HG02571 (cell line): Measurements from ENCODE around the gene SLC23A3.

Source experiments
- ATAC-seq: cut with Tn5 transposase; IDR thresholded peaks from one replicate; pipeline ENCODE4 v1.9.1; 2021; ENCODE audit warnings: mild to moderate bottlenecking, moderate library complexity; ENCODE audit not compliant: unreplicated experiment

Gene SLC23A3

DNA sequence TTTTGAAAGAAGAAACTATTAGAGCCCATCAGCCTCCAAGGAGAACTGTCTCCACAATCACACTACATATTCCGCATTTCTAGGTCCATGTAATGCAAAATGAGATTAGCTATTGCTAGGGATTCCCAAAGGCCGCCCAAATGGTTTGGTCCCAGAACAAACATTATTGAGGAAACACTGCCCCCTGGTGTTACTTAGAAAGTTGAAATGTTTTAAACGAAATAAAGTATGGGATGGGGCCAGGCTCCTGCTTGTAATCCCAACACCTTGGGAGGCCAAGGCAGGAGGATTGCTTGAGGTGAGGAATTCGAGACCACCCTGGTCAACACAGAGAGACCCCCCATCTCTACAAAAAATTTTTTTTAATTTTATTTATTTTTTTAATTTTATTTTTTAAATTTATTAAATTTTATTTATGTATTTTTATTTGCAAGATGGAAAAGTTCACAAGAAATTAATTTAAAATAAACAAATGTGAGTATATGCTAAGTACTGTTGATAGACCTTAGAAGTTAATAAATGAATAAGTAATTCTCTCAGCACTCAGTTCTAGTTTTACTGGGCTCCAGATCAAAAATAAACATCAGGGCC is 14.7 kb downstream of the SLC23A3 start:
- no peak for ATAC-seq

DNA sequence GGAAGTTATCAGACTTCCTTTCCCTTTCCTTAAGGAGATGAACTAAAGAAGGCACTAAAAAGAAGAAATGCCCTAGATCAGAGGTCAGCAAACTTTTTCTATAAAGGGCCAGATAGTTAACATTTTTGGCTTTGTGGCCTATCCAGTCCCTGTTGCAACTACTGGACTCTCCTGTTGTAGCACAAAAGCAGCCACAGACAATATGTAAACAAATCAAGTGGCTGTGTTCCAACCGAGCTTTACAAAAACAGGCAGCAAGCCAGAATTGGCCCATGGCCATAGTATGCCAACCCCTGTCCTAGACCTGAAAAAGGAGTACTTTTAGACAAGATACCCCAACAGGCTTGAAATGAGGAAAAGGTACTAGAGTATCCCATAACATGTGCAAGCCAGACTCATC is 20.2 kb downstream of the SLC23A3 start:
- ATAC-seq, result no peak

- no peak for ATAC-seq
Measured at GRCh38 chr2:219142329-219142728, 27.5 kb downstream of the SLC23A3 start.

DNA sequence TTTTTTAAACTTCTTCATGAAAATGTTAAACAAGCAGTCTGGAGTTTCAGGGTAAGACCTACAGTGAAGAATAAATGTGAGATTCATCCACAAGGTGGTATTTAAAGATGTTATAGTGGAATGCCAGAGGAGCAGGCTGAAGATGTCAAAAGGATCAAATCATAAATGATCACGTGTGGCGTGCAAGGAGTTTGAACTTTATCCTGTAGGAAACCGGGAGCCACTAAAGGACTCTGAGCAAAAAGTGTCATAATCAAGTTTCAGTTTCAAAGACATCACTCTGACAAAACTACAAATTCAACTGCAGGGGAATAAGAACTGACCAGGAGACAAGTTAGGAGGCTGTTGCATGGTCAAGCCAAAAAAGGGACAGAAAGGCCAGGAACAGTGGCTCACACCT is 29.1 kb downstream of the SLC23A3 start:
- no peak for ATAC-seq

- no peak for ATAC-seq
Measured at GRCh38 chr2:219133976-219134375, 35.9 kb downstream of the SLC23A3 start.

DNA sequence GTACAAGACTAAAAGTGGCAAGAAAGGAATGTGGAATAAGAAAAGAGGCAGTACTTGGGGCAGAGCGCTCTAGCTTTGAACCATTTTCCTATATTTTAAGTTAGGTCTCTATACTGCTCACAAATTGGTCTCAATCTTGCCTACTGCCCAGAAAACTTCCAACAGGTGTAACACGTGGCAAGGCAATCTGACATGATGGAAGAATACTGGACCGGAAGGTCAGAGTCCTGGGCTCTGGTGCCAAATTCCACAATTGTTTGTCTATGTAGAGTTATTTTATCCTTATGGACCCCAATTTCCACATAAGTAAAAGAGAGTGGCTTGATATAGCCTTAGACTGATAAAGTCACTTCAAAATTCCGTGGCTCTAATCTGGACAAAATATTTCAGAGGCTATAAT is 38.1 kb downstream of the SLC23A3 start:
- ATAC-seq, result no peak

DNA sequence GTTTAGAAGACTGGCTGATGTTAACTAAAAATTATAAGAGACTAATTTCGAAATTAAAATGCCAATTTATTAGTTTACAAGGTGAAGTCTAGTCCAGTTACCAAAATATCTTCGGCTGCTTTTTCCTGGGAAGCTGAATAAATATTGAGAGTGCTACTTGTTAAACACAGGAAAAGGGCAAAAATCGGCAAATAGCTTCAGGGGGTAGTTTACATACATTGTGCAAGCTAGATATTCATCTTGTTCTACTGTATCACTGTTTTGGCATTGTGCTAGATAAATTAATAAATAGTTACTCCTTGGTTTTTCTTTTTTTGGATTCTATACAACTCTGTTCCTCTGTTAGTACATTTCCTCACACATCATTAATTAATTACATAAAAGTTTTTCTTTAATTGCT is 38.5 kb downstream of the SLC23A3 start:
- no peak for ATAC-seq

GRCh38 chr2:219129589-219129988 is 40.2 kb downstream of the SLC23A3 start:
- no peak for ATAC-seq

- ATAC-seq, result no peak
Measured at GRCh38 chr2:219128396-219128795, 41.4 kb downstream of the SLC23A3 start.

- ATAC-seq, result no peak
Measured at GRCh38 chr2:219127037-219127635, 42.7 kb downstream of the SLC23A3 start.

DNA sequence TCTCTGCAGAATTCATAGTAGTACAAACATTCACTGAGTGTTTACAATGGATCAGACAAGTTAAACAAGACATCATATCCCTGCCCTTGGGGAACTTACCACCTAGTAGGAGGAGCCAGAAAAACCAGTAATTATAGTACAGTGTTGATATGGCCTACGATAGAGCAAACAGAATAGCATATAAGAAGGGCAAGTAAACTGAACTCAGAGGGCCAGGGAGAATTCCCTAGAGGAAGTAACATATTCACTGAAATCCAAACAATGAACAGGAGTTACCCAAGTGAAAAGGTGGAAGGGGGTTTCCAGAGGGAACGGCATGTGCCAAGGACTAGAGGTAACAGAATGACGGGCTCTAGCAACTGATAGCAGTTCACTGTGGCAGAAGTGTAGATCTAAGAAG is 43.3 kb downstream of the SLC23A3 start:
- no peak for ATAC-seq

GRCh38 chr2:219125886-219126270 is 44.0 kb downstream of the SLC23A3 start:
- no peak for ATAC-seq

DNA sequence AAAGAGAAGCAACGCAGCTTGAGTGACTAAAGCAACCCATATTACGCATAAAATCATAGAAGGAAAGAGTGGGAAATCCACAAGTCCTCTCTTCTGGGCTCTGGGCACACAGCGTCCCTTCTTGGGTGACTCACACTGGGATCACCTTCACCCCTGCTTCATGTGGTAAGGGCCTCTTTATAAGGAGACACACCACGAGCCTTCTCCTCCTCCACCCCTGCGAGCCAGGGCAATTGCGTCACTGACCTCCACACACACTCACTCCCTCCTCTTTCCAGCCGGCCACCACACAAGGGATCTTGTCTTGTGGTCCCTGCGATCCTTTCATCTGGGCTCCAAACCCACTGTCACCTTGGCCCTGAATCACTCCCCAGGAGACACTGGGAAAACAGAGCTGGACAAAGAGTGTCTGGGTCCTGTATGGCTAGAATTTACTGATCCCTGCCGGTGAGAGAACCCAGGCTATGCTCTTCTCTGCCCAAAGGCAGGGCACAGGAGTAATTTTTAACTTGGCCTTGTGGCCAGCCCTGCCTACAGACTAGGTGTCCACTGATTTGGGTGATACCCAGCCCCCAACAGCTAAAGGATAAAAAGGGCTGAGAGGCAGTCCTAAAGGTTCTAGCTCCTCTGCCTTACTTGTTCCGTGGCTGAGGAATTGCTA is 44.5 kb downstream of the SLC23A3 start:
- no peak for ATAC-seq

DNA sequence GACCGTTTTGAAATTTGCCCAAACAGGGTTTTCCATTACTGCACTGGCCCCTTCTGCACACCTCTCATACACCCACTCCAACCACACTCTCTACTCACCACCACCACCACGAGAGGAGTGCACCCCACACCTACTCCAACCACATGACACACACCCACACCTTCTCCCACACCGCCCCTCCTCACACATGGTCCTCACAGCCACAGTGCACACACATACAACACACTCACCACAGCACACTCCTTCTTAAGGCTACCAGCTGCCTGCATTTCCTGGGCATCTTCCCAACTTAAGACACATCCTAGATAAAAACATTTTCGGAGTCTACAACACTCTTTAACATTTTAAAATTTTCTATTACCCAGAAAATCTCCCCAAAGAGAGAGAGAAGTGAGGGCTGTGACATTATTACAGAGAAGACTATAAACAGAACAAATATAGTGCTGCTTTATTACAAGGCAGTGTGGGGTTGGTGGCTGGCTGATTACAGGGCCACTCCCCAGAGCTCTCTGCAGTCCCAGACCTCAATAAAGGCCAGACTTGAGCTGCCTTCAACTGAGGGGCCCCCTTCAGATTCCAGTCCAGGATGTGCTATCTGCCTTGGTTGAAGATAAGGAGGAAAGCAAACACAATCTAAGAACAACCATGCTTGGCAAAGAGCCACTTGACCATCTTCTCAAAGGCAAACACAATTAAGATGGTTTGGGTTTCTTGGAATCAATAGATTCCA is 45.3 kb downstream of the SLC23A3 start:
- ATAC-seq, result no peak

DNA sequence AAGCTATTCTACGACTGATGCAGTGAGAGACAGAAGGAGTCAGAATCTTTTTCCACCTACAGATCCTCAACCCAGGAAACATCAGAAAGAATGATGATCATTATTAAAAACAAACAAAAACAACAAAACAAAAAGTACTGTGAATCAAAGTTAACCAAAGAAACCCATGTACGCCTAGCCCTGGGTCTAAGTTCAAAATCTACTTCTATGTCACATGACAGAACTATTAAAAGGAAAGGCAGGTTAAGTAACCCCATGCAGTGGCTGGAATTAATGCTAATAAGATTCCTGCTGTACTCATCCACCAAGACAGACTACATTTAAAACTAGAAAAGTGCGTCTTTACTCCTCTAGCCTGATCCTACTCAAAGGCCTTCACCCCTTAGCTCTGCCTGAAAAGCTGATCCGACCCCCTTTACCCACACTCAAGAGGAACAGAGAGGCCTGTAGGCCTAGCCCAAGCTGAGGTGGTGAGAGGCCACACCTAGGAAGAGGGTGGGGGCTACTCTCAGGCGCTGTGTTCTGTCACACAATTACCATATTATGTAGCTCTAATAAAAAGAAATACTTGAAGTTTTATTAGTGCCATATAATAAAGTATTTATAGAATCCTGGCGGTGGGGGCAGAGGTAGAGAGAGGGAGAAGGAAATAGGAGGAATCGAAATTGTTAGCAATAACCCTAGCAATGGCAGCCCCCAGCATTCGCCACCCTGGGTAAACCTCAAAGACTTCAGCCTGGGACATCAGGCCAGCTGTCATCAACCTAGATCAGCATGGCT is 46.3 kb downstream of the SLC23A3 start:
- no peak for ATAC-seq

DNA sequence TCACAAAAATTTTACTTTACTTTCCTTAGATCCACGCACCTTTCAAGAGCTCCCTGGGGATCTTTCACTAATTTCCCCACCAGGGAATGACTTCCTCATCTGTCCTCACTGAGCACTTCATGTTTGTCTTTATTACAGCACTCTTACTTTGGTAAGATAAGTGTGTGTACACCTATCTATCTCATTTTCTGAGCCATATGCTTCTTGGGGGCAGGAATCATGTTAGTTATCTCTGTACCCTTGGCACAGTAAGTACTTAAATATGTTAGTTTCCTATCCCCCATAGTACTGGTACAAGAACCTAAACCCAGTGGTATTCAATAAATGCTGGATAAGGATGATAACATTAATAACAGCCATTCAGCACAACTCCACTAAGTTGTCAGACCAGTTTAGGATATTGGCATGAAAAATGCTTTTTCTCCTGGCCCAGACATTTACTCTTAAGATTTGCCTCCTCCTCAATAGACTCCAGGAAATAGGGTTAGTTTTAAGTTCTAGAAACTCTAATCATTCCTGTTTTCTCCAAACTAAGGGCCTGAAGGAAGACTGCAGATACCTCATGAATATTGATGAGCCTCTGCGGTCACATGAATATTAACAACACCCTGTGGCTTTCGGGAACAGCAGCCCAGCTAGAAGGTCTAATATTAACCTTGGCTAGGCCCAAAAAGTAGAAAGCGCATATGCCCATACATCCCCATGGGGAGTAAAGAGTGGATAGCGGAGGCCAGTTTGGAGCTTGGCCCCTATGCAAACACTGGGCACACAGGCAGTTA is 47.4 kb downstream of the SLC23A3 start:
- no peak for ATAC-seq

GRCh38 chr2:219120082-219120481 is 49.7 kb downstream of the SLC23A3 start:
- no peak for ATAC-seq

DNA sequence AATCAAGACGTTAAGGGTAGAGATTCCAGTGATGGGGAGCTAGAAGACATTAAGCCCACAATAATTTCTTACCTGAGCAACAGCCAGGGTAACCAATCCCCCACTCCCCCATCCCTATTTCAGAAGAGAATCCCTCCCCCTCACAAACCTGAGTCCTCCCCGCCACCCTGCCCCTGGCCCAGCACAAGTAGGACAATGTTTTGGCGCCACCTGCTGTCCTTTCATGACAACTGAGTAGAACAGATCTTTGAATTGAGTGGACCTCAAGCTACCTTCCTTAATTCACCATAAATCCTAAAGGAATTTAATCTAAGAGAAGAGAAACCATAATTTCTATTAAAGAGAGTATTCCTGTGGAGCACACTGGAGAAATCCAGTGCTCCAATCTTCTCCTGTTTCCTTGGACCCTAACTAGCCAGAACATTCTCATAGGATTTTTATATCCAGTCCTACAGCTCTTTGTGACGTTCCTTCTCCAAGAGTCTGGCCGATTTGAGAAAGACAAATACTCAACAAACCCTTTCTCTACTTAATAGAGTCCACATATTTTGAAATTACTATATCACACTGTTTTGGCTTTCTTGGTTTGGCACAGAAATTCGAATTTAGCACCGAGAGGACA is 50.3 kb downstream of the SLC23A3 start:
- ATAC-seq, result no peak

GRCh38 chr2:219118504-219118903 is 51.3 kb downstream of the SLC23A3 start:
- ATAC-seq, result no peak
